Neural cell (in vitro differentiated cells): ENCODE results near the gene PABPC3. TPM values are rescaled to one million over a fixed set of nuclear protein-coding genes. Genes with fewer than 3 reads are reported as not detected.

Source experiments
- H2AFZ ChIP-seq: fragments of 200-600, 300-800 bp; sonication (generic), shearing (Covaris generic); 2 replicates; pipeline ENCODE4 v1.6.0; 2014; ENCODE audit warnings: low read depth, mild to moderate bottlenecking, antibody characterized with exemption, low read length, moderate library complexity
- H3F3A ChIP-seq: fragments of 200-600 bp; shearing (Covaris generic); 2 replicates; pipeline ENCODE4 v1.6.1; 2016; ENCODE audit warnings: mild to moderate bottlenecking, moderate library complexity, mixed read lengths, antibody characterized with exemption, low read length; ENCODE audit not compliant: insufficient read depth, poor library complexity, severe bottlenecking
- H3K27ac ChIP-seq: fragments of 200-600, 300-800 bp; sonication (generic), shearing (Covaris generic); 2 replicates; pipeline ENCODE4 v1.5.1; 2014; ENCODE audit warnings: mild to moderate bottlenecking, low read length, moderate library complexity
- H3K27me3 ChIP-seq: fragments of 300-800, 200-600 bp; sonication (generic), shearing (Covaris generic); 2 replicates; pipeline ENCODE4 v1.6.0; 2014; ENCODE audit warnings: mild to moderate bottlenecking, low read depth, low read length, moderate library complexity; ENCODE audit not compliant: insufficient read depth
- H3K36me3 ChIP-seq: fragments of 300-800, 200-600 bp; sonication (generic), shearing (Covaris generic); 2 replicates; pipeline ENCODE4 v1.5.1; 2014; ENCODE audit warnings: mild to moderate bottlenecking, antibody characterized with exemption, low read length, moderate library complexity; ENCODE audit not compliant: insufficient read depth
- H3K4me2 ChIP-seq: fragments of 300-800, 200-600 bp; sonication (generic), shearing (Covaris generic); 2 replicates; pipeline ENCODE4 v1.6.0; 2014; ENCODE audit warnings: mild to moderate bottlenecking, low read length
- H3K4me3 ChIP-seq: fragments of 300-800, 200-600 bp; sonication (generic), shearing (Covaris generic); 2 replicates; pipeline ENCODE4 v1.5.1; 2014; ENCODE audit warnings: mild to moderate bottlenecking, low read length, moderate library complexity
- H3K79me2 ChIP-seq: fragments of 200-600 bp; shearing (Covaris generic); replicated peaks from 2 replicates; pipeline ENCODE4 v1.6.0; 2014; ENCODE audit warnings: mild to moderate bottlenecking, low read length, moderate library complexity; ENCODE audit not compliant: insufficient read depth
- H3K9ac ChIP-seq: fragments of 300-800, 200-600 bp; sonication (generic), shearing (Covaris generic); 2 replicates; pipeline ENCODE4 v1.6.1; 2016; ENCODE audit warnings: mild to moderate bottlenecking, low read length, mixed read lengths
- H3K9me2 ChIP-seq: fragments of 200-600 bp; shearing (Covaris generic); 2 replicates; pipeline ENCODE4 v1.6.1; 2016; ENCODE audit warnings: mild to moderate bottlenecking, low read length, mixed read lengths; ENCODE audit not compliant: insufficient read depth
- H3K9me3 ChIP-seq: fragments of 200-600, 300-800 bp; sonication (generic), shearing (Covaris generic); 2 replicates; pipeline ENCODE4 v1.6.1; 2016; ENCODE audit warnings: mild to moderate bottlenecking, mixed run types, low read length, moderate library complexity, mixed read lengths
- H4K20me1 ChIP-seq: fragments of 200-600 bp; shearing (Covaris generic); 2 replicates; pipeline ENCODE4 v1.6.1; 2016; ENCODE audit warnings: mild to moderate bottlenecking, mixed run types; ENCODE audit not compliant: insufficient read depth
- CTCF ChIP-seq: fragments of 450-650 bp; IDR thresholded peaks from 2 replicates; pipeline ENCODE4 v1.5.1; 2014; ENCODE audit warnings: antibody characterized with exemption, mild to moderate bottlenecking, moderate library complexity; ENCODE audit not compliant: poor library complexity, severe bottlenecking
- EP300 ChIP-seq: fragments of 450-650 bp; conservative IDR thresholded peaks from 2 replicates; pipeline ENCODE4 v1.6.1; 2014; ENCODE audit warnings: antibody characterized with exemption, mild to moderate bottlenecking, moderate library complexity; ENCODE audit not compliant: poor library complexity, severe bottlenecking
- EZH2 ChIP-seq: fragments of 200-600, 300-800 bp; shearing (Covaris generic), sonication (generic); IDR thresholded peaks from 2 replicates; pipeline ENCODE4 v1.6.1; 2014; ENCODE audit warnings: antibody characterized with exemption, low read length, borderline replicate concordance, mild to moderate bottlenecking; ENCODE audit not compliant: insufficient read depth, poor library complexity, severe bottlenecking
- MXI1 ChIP-seq: fragments of 450-650 bp; conservative IDR thresholded peaks from 2 replicates; pipeline ENCODE4 v1.6.1; 2014; ENCODE audit warnings: antibody characterized with exemption, mild to moderate bottlenecking; ENCODE audit not compliant: poor library complexity, severe bottlenecking
- POLR2AphosphoS5 ChIP-seq: IDR thresholded peaks from 2 replicates; pipeline ENCODE4 v1.6.1; 2012
- RAD21 ChIP-seq: fragments of 450-650 bp; conservative IDR thresholded peaks from 2 replicates; pipeline ENCODE4 v1.6.1; 2014; ENCODE audit warnings: antibody characterized with exemption, mild to moderate bottlenecking, moderate library complexity
- REST ChIP-seq: IDR thresholded peaks from 2 replicates; pipeline ENCODE4 v1.6.1; 2012; ENCODE audit warnings: borderline replicate concordance
- SMC3 ChIP-seq: fragments of 450-650 bp; conservative IDR thresholded peaks from 2 replicates; pipeline ENCODE4 v1.6.1; 2014; ENCODE audit warnings: antibody characterized with exemption, mild to moderate bottlenecking, moderate library complexity; ENCODE audit not compliant: poor library complexity
- TAF1 ChIP-seq: IDR thresholded peaks from 2 replicates; pipeline ENCODE4 v1.6.1; 2012; ENCODE audit warnings: low read depth
- polyA plus RNA-seq: library from polyadenylated mRNA; depleted of rRNA; stranded (reverse); fragments of >200 nt; gene quantifications from 2 replicates; pipeline ENCODE4 v1.2.3, GENCODE V29; 2014

The PABPC3 gene
- polyA plus RNA-seq, 1 donor from 2014 or later = not detected

- no peak overlapping the region for H2AFZ ChIP-seq
- no peaks in the 10 kb centered on the region for H3K9me2 ChIP-seq
- H3K27ac ChIP-seq = no peak overlapping the region
- H3K4me2 ChIP-seq = no peak overlapping the region
- no peak for TF ChIP-seq POLR2AphosphoS5
- no peak for TF ChIP-seq REST
- TF ChIP-seq CTCF = peak; percentile 93
- no peak for TF ChIP-seq MXI1
- TF ChIP-seq RAD21 = peak; percentile 89
- TF ChIP-seq TAF1 = no peak
- TF ChIP-seq EP300 = no peak
- no peak for TF ChIP-seq EZH2
- TF ChIP-seq SMC3 = peak; percentile 91
- no peaks in the 10 kb centered on the region for H3K27me3 ChIP-seq
- no peaks in the 10 kb centered on the region for H3F3A ChIP-seq
- H3K79me2 ChIP-seq = no peaks in the 10 kb centered on the region
- H3K4me3 ChIP-seq = no peak overlapping the region
- H3K36me3 ChIP-seq = no peaks in the 10 kb centered on the region
- no peaks in the 10 kb centered on the region for H3K9me3 ChIP-seq
- H3K9ac ChIP-seq = peak overlapping the region; percentile 13
- H4K20me1 ChIP-seq = no peaks in the 10 kb centered on the region
Measured at GRCh38 chr13:25114220-25114619, 18.3 kb downstream of the PABPC3 start.

DNA sequence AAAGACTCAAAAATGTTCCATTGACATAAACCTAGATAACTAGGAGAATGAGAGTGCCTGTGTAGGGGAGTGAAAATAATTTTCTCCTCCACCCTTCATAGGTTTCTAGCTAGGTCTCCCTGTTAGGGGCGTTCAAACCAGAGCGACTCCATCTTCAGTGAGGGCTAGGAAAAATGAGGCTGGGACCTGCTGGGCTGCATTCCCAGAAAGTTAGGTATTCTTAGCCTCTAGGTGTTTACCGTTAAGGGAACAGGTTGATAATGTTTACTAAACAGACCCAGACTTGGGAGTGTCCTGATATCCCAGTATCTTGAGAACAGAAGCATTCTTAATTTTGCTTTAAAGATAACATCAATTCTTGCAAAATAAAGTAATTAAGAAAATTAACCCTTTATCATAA lies 20.1 kb downstream of the PABPC3 start:
- no peak overlapping the region for H2AFZ ChIP-seq
- TF ChIP-seq SMC3 (no peak), EZH2 (no peak), POLR2AphosphoS5 (no peak), RAD21 (no peak), EP300 (no peak), CTCF (no peak), TAF1 (no peak), MXI1 (no peak)
- H3K9me3 ChIP-seq = no peaks in the 10 kb centered on the region
- no peak overlapping the region for H3K4me3 ChIP-seq
- H3K9me2 ChIP-seq = no peaks in the 10 kb centered on the region
- H3K36me3 ChIP-seq = no peaks in the 10 kb centered on the region
- H3K27me3 ChIP-seq = no peaks in the 10 kb centered on the region
- H3K4me2 ChIP-seq = no peak overlapping the region
- no peaks in the 10 kb centered on the region for H4K20me1 ChIP-seq
- H3F3A ChIP-seq = no peaks in the 10 kb centered on the region
- H3K27ac ChIP-seq = no peak overlapping the region
- no peaks in the 10 kb centered on the region for H3K79me2 ChIP-seq
- no peak overlapping the region for H3K9ac ChIP-seq
